Ovary (tissue), 3 donors: Measurements from ENCODE around the gene PPP4C.
A peak's percentile ranks its signal among the peaks of the same experiment; 100 is the strongest.

Experiments used
- EP300 ChIP-seq: sonication (generic); formaldehyde crosslinking; IDR thresholded peaks from one replicate; pipeline ENCODE4 v1.6.1; 2017; ENCODE audit warnings: antibody characterized with exemption
- POLR2A ChIP-seq: fragments of 450-650 bp; IDR thresholded peaks from one replicate; pipeline ENCODE4 v1.6.1; 2017; ENCODE audit warnings: antibody characterized with exemption, mild to moderate bottlenecking, moderate library complexity
- TF ChIP-seq, protein P1 (sequence below), 3 donors: fragments of 450-650 bp in 2 of 3; fragments of 200-600 bp in 1 of 3; IDR thresholded peaks; one replicate each; pipeline versions ENCODE4 v1.5.1 to v1.8.0; 2016 to 2022; ENCODE audit warnings: antibody characterized with exemption in 3 of 3, mild to moderate bottlenecking in 1 of 3
- donor health status: DM: no; HTN: no; CAD: no.

DNA sequence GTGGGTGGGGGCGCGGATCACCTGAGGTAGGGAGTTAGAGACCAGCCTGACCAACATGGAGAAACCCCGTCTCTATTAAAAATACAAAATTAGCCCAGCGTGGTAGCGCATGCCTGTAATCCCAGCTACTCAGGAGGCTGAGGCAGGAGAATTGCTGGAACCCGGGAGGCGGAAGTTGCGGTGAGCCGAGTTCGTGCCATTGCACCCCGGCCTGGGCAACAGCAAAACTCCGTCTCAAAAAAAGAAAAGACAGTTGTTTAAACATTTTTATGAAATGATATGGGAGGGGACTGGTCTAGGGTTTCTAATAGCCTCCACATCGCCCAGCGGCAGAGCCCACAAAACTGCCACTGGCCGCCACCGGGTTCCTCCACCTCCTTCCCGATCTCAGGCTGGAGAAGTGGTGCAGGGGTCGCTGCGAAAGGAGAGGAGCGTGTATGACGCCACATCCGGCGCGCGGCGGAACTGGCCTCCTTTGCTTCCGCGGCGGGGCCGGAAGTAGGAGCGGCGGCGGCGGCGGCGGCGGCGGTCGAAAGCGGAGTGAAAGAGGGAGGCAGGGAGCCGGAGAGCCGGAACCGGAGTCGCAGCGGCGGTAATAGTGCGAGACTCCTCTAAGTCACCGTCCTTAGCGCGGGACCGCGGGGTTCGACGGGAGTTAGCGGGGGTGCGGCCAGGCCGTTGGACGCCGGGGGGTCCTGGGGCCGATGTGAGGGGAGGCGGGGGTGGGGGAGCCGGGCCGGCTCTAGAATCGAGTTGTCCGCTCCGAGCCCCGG is at the start of gene PPP4C:
- TF ChIP-seq, protein P1, sequence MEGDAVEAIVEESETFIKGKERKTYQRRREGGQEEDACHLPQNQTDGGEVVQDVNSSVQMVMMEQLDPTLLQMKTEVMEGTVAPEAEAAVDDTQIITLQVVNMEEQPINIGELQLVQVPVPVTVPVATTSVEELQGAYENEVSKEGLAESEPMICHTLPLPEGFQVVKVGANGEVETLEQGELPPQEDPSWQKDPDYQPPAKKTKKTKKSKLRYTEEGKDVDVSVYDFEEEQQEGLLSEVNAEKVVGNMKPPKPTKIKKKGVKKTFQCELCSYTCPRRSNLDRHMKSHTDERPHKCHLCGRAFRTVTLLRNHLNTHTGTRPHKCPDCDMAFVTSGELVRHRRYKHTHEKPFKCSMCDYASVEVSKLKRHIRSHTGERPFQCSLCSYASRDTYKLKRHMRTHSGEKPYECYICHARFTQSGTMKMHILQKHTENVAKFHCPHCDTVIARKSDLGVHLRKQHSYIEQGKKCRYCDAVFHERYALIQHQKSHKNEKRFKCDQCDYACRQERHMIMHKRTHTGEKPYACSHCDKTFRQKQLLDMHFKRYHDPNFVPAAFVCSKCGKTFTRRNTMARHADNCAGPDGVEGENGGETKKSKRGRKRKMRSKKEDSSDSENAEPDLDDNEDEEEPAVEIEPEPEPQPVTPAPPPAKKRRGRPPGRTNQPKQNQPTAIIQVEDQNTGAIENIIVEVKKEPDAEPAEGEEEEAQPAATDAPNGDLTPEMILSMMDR (IDR thresholded peaks at IDR 0.05): peak in 1 of 3 donors; percentile 31
- TF ChIP-seq EP300 (no peak), POLR2A (peak; percentile 80)
